ENCODE measurements around the gene GCSAML. TPM values are rescaled to one million over a fixed set of nuclear protein-coding genes. Genes with fewer than 3 reads are reported as not detected.

The GCSAML gene
- total and polyA plus RNA-seq, 2 of the 4 experiments (the other 2 are of a cell fraction): not detected

DNA sequence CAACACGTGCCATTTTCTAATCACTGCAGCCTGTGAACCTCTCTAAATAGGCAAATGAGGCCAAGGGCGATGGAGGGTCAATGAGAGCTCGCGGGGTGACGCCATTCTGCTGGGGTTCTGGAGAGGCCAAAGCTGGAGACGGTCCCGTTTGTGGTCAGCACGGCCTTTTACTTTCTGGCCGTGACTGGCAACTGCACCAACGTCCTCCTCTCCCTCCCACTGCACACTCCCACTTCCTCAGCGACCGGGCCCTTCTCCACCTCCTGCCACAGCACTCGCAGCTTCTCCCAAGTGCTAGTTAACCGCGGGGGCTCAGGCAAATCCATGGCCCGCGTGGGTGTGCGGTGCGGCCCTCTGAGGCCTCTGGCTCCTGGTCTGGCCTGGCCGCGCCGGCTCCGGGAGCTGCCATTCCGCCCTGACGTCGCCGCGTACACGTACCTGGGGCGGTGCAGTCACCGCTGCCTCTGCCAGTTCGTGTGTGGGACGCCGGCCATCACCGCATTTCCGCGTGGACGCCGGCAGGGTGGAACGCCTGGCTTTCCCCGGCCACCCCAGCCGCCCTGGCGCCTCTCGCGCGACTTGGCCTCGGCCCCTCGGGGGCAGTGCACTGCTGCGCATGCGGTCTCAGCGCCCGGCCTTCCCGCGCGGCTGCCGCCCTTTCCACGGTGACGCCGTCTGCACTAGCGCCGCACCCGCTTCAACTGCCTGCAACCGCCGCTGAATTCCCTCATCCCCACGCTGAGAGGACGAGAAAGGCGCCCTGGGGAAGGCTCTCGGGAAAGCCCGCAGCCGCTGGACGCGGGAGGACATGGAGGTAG, 30.9 kb upstream of the GCSAML start:
- dilution Hi-C loops (cut with HindIII; ENCODE audit: low sequenced_read_pairs, unreplicated experiment) (no loop called here), intact Hi-C loops (cut with micrococcal nuclease) (no loop called here), in situ Hi-C loops (cut with MboI; ENCODE audit: low sequenced_read_pairs) (no loop called here)
- BruUV-seq (replicated peaks): no TSS peak
- Histone ChIP-seq H2AK5ac (ENCODE audit: low read depth, low read length) (no peak overlapping the region), H3K36me3 (ENCODE audit: control insufficient read depth, insufficient read depth, low read length) (no peaks in the 10 kb centered on the region), H2BK20ac (ENCODE audit: low read depth, low read length) (no peak overlapping the region), H3K18ac (ENCODE audit: low read depth, low read length) (no peak overlapping the region), H3K4me2 (ENCODE audit: low read depth, low read length) (no peak overlapping the region), H2BK120ac (ENCODE audit: low read depth, low read length) (no peak overlapping the region), H3K4me3 (ENCODE audit: insufficient read depth, low read depth, low read length) (no peak overlapping the region), H2BK15ac (ENCODE audit: low read depth, low read length) (no peak overlapping the region), H3K4ac (ENCODE audit: low read depth, low read length) (no peak overlapping the region), H2BK5ac (ENCODE audit: low read depth, low read length, poor library complexity, severe bottlenecking) (no peak overlapping the region), H2AFZ (replicated peaks; ENCODE audit: low read length, poor library complexity) (peak overlapping the region; percentile 21), H3K14ac (replicated peaks; ENCODE audit: low read depth, low read length) (no peak overlapping the region), H3K9me1 (ENCODE audit: insufficient read depth, low read length) (no peaks in the 10 kb centered on the region), H3K27ac (ENCODE audit: insufficient read depth, low read length) (no peak overlapping the region), H3K23ac (ENCODE audit: low read depth, low read length) (no peak overlapping the region), H3K9me3 (ENCODE audit: control insufficient read depth, insufficient read depth, low read length) (peaks cover 17% of the 10 kb centered on the region; the same call in 1 of the 2 replicates), H4K8ac (ENCODE audit: low read depth in 2 of 2, low read length in 2 of 2) (no peak overlapping the region), H3K9ac (ENCODE audit: low read depth, low read length) (no peak overlapping the region), H3K79me1 (ENCODE audit: low read depth in 1 of 2, low read length in 2 of 2) (no peaks in the 10 kb centered on the region), H3K4me1 (ENCODE audit: control insufficient read depth, insufficient read depth, low read length) (no peaks in the 10 kb centered on the region), H2AK9ac (replicated peaks; ENCODE audit: low read depth, low read length, poor library complexity) (no peak overlapping the region), H3K56ac (ENCODE audit: extremely low read depth, insufficient read depth, low read length) (no peak overlapping the region), H4K20me1 (ENCODE audit: insufficient read depth, low read length) (no peaks in the 10 kb centered on the region), H4K5ac (ENCODE audit: low read depth, low read length) (no peak overlapping the region), H3K27me3 (ENCODE audit: control insufficient read depth, insufficient read depth, low read length) (no peaks in the 10 kb centered on the region), H4K91ac (ENCODE audit: insufficient read depth, low read depth, low read length) (no peak overlapping the region)
- ChIA-PET POLR2A (ENCODE audit: unreplicated experiment) (no interaction called here), CTCF (no interaction called here)
- WGBS, 2 experiments (ENCODE audit: extremely low coverage in 2 of 2, insufficient read length in 1 of 2): 48% methylated on average over 46 of the region's 72 CpGs; no CpG with 5 or more reads in 1 of the 2 experiments
- TF ChIP-seq, protein P1, sequence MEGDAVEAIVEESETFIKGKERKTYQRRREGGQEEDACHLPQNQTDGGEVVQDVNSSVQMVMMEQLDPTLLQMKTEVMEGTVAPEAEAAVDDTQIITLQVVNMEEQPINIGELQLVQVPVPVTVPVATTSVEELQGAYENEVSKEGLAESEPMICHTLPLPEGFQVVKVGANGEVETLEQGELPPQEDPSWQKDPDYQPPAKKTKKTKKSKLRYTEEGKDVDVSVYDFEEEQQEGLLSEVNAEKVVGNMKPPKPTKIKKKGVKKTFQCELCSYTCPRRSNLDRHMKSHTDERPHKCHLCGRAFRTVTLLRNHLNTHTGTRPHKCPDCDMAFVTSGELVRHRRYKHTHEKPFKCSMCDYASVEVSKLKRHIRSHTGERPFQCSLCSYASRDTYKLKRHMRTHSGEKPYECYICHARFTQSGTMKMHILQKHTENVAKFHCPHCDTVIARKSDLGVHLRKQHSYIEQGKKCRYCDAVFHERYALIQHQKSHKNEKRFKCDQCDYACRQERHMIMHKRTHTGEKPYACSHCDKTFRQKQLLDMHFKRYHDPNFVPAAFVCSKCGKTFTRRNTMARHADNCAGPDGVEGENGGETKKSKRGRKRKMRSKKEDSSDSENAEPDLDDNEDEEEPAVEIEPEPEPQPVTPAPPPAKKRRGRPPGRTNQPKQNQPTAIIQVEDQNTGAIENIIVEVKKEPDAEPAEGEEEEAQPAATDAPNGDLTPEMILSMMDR (conservative IDR thresholded peaks at IDR 0.05; ENCODE audit: low read depth, low read length): no peak
- TF ChIP-seq RCOR1 (IDR thresholded peaks at IDR 0.05; ENCODE audit: insufficient replicate concordance, low read length) (no peak), CHD1 (IDR thresholded peaks at IDR 0.05; ENCODE audit: low read depth, low read length) (no peak), BHLHE40 (IDR thresholded peaks at IDR 0.05; ENCODE audit: low read depth, low read length) (no peak), NFE2L2 (IDR thresholded peaks at IDR 0.05; ENCODE audit: low read depth, low read length) (no peak), MAFK (IDR thresholded peaks at IDR 0.05; ENCODE audit: low read depth, low read length) (no peak), MXI1 (IDR thresholded peaks at IDR 0.05; ENCODE audit: borderline replicate concordance, low read depth, low read length) (no peak), FOS (IDR thresholded peaks at IDR 0.05; ENCODE audit: low read depth, low read length) (no peak)
- TF ChIP-seq, protein P2, sequence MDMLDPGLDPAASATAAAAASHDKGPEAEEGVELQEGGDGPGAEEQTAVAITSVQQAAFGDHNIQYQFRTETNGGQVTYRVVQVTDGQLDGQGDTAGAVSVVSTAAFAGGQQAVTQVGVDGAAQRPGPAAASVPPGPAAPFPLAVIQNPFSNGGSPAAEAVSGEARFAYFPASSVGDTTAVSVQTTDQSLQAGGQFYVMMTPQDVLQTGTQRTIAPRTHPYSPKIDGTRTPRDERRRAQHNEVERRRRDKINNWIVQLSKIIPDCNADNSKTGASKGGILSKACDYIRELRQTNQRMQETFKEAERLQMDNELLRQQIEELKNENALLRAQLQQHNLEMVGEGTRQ (IDR thresholded peaks at IDR 0.05; ENCODE audit: low read depth, low read length): no peak
- TF ChIP-seq, protein P3, sequence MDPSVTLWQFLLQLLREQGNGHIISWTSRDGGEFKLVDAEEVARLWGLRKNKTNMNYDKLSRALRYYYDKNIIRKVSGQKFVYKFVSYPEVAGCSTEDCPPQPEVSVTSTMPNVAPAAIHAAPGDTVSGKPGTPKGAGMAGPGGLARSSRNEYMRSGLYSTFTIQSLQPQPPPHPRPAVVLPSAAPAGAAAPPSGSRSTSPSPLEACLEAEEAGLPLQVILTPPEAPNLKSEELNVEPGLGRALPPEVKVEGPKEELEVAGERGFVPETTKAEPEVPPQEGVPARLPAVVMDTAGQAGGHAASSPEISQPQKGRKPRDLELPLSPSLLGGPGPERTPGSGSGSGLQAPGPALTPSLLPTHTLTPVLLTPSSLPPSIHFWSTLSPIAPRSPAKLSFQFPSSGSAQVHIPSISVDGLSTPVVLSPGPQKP (IDR thresholded peaks at IDR 0.05; ENCODE audit: borderline replicate concordance, low read depth, low read length): no peak
- no peak for ATAC-seq (ENCODE audit: low read depth)
- no peak for DNase-seq
